Stimulated activated CD8-positive, alpha-beta memory T cell treated with anti-CD3 and anti-CD28 coated beads, Interleukin-7, amount 100 ng/mL, for 4 hours (primary cell): ENCODE results near the gene RNFT2.
"Not testable (repeated sequence)": the region's sequence is repeated elsewhere in the genome, so short reads cannot be mapped to it uniquely, and the experiment has no call there.

Experiments
- DNase-seq, 2 donors: peaks; one replicate each; pipeline ENCODE4 v3.0.0-alpha.2; 2020; ENCODE audit warnings: low read depth in 2 of 2

The RNFT2 gene

DNA sequence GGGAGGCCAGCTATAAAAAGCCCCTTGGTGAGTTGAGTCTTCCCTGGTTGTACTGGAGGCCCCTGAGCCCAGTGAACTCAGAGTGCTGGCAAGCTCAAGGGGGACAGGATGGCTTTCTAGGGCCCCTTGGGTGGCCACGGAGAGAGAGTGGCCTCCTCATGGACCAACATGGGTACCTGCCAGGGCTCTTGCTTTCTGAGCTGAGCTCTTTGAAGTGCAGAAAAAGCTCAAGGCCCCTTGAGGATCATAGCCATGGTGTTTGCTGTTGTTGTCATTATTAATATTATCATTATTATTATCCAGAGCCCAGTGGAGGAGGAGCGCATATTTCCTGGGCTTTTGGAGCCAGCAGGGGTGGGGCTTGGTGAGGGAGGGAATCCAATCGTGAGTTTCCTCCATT is 6.7 kb downstream of the RNFT2 start:
- DNase-seq = no peak

- DNase-seq = no peak
These were observed 7.4 kb downstream of the RNFT2 start for GRCh38 chr12:116745554-116745953.

DNA sequence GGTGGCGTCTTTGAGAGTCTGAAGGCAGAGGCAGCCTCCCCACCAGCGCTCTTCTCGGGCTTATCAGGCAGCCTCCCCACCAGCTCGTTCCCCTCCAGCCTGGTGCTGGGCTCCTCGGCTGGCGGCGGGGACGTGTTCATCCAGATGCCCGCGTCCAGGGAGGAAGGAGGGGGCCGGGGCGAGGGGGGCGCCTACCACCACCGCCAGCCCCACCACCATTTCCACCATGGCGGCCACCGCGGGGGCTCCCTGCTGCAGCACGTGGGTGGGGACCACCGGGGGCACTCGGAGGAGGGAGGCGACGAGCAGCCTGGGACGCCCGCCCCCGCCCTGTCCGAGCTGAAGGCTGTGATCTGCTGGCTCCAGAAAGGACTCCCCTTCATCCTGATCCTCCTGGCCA is 11.8 kb downstream of the RNFT2 start:
- DNase-seq = no peak

DNA sequence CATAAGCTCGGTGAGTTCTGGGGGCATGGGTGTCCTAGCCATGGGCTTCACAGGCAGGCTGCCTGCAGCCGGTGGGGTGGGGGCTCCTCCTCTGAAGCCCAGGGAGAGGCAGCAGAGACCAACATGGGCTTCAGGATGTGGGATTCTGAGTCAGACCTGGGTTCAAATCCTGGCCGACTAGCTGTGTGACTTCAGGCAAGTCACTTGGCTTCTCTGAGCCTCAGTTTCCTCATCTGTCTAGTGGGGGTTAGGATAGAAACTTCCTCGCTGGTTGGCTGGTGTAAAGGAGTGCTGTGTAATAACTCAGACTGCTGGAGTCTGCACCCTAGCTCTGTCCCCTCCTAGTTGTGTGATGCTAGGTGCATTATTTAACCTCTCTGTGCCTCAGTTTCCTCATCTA is 12.2 kb downstream of the RNFT2 start:
- no peak for DNase-seq

GRCh38 chr12:116754097-116754496 is 16.0 kb downstream of the RNFT2 start:
- not testable (repeated sequence) for DNase-seq

- DNase-seq = not testable (repeated sequence)
These were observed 16.7 kb downstream of the RNFT2 start for GRCh38 chr12:116754783-116755182.

GRCh38 chr12:116759783-116760621 is 21.9 kb downstream of the RNFT2 start:
- peak in 1 of 2 donors; percentile 5 for DNase-seq

- no peak for DNase-seq
These were observed 22.5 kb downstream of the RNFT2 start for GRCh38 chr12:116760622-116761020.

DNA sequence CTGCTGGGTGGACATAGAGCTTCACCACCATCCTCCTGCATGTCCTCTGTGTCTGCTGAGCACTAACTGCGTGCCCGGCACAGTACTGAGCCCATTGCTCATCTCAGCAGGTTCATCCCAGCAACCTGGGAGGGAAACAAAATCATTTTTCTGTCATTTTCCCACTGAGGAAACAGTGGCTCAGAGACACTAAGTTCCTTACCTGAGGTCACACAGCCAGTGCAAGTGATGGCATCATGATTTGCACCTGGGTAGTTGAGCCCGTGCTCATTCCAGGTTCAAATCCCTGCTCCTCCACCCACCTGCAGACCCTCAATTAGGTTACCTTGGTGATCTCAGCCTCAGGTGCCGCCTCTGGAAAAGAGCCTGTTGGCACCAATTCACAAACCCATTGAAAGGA is 23.4 kb downstream of the RNFT2 start:
- no peak for DNase-seq

GRCh38 chr12:116765271-116765670 is 27.2 kb downstream of the RNFT2 start:
- no peak for DNase-seq

DNA sequence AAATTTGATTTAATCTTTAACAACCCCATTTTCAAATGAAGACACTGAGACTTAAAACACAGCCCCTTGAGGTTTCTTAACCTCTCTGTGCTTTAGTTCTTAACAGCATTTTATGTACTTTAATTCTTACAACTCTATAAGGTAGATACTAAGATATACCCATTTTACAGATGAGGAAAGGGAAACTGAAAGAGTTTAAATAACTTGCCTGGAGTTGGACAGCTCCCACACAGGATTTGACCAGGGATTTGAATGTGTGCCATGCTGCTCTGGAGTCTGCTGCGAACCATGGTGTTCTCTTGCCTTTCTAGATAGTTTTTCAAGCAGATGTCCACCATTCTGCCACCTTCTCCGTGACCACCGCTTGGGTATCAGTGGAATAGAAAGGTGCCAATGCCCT is 28.2 kb downstream of the RNFT2 start:
- no peak for DNase-seq

GRCh38 chr12:116766746-116767145 is 28.6 kb downstream of the RNFT2 start:
- no peak for DNase-seq

DNA sequence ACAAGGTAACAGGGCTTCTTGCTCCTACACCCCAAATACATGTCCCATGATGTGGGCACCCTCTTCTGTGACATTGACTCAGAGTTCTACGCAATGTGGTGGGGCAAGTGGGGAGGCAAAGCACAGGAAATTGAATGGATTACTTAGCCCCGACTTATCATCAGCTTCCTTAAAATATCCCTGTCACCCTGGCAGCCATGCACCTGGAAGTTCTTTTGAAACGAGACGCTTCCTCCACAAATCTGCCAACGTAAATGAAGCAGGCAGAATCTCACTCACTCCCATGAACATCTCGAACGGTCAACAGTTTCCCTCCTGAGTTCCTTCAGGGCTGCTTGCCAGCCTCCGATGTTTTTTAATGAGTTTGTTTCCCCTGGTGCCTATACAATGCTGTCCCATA is 33.5 kb downstream of the RNFT2 start:
- DNase-seq = no peak

DNA sequence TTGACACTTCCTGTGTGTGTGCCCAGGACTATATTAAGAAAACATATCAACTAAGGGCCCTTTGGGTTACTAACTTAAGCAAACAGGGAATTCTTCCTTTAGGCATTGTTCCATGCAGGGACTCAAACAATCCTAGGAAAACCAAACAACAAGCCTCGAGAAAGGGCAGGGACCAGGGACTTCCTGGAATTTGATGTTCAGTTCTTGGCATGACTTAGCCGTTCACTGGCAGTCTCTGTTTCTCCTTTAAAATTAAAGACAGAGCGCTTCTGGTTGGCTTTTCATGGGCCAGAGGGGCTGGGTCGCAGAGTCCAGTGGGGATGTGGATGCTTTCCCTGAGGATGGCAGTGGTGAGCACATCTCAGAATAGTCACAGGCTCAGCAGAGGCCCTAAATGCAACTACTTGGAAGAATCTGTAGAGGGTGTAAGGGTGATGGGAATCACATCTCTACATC is 35.2 kb downstream of the RNFT2 start:
- DNase-seq = no peak

DNA sequence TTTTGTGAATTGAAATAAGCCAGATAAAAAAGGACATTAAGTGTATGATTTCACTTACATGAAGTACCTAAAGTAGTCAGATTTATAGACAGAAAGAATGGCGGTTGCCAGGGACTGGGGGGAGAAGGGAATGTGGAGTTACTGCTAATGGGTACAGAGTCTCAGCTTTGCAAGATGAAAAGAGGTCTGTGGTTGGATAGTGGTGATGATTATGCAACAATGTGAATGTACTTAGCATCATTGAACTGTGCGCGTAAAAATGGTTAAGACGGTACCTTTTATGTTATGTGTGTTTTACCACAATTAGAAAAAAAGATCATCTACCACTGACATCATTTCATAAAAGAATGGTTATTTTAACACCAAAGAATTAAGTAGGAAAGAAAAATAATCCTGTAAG is 35.9 kb downstream of the RNFT2 start:
- no peak for DNase-seq

- DNase-seq = no peak
These were observed 39.1 kb downstream of the RNFT2 start for GRCh38 chr12:116777245-116777644.

- no peak for DNase-seq
These were observed 41.5 kb downstream of the RNFT2 start for GRCh38 chr12:116779597-116779996.

- DNase-seq = no peak
These were observed 42.8 kb downstream of the RNFT2 start for GRCh38 chr12:116780942-116781341.

DNA sequence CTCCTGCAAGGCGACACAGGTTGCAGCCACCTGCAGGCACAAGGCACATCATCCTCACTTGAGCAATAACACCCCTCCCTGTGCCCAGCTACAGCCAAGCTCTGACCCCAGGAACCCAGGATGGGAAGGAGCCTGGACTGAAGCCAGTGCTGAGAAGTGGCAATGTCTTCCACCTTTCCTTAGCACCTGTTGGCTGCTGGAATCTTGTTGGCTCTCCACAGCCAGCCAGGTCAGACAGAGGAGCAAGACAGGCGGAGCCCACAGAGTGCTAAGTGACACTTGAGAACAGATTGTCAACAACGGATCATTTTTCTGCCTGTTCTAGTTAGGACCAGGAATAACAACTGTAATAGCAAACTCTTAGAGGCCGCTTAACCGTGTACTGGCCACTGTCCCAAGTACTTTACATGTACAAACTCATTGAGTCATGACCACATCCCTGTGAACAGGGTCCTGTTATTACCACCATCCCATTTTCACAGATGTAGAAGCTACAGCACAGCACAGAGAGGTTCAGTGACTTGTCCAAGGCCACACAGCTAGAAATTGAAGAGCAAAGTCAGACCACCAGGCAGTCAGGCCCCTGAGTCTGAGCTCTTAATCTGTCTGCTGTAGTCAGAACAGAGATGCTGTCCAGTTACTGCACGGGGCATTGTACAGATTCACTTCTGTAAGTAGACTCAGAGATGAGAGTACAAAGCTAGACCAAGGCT is 45.6 kb downstream of the RNFT2 start:
- DNase-seq = no peak

DNA sequence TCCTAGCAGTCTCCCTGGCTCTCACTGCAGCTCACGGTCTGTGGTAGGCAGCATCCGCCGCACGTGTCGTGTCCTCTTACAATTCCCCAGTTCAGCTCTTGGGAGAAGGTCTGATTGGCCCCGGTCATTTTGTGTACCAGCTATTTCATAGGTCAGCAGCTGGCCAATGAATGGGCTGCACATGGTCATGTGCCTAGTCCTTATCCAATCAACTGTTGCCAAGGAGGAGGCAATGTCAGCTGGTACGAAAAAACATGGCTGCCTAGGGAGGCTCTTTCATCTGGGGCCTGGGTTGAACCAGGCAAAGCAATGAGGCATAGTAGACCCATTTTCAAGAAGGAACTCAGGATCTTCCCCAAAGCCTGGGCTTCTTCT is 46.1 kb downstream of the RNFT2 start:
- no peak for DNase-seq

DNA sequence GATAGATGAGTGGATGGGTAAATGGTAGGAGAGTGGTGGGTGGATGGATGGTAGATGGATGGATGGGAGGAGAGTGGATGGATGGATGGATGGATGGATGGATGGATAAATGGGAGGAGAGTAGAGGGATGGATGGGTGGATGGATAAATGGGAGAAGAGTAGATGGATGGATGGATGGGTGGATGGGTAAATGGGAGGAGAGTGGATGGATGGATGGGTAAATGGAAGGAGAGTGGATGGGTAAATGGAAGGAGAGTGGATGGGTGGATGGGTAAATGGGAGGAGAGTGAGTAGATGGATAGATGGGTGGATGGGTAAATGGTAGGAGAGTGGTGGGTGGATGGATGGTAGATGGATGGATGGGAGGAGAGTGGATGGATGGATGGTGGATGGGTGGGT is 51.4 kb downstream of the RNFT2 start:
- not testable (repeated sequence) for DNase-seq

DNA sequence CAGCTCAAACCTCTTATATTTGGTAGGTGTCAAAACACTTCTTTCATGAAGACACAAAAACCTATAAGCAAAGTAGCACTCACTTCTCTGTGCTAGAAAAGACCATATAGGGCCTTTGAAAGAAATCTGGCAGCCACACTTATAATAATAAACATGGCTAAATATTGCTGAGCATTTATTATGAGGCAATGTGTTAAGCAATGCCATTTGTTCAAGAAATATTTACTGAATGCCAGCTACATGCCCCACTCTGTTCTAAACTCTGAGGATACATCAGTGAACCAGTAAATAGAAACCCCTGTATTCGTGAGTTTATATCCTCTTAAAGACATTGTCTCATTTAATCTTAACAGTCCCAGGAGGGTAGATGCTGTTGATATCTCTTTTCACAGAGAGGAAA is 52.0 kb downstream of the RNFT2 start:
- no peak for DNase-seq

DNA sequence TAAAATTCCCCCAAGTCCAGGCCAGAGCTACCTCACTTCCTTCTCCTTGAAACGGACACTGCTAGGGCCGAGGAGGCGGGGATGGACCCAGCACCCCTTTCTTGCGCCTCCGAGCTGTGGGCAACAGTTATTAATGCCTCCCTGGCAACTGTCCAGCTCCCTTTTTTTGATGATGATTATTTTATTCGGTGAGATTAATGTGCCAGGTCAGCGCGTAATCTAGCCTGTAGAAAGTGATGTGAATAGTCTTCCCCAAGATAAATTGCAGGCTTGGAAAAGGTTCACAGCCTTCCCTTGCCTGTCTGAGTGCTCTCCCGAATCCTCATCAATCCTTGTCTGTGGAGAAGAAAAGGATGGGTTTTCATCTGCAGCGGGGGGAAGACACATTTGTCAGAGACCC is 54.3 kb downstream of the RNFT2 start:
- no peak for DNase-seq
